ENCODE measurements around the gene BLVRB. TPM values are rescaled to one million over a fixed set of nuclear protein-coding genes. Genes with fewer than 3 reads are reported as not detected.
A peak's percentile ranks its signal among the peaks of the same experiment; 100 is the strongest.

The BLVRB gene
- total and polyA plus RNA-seq, 4 donors: 135 to 413 (median 260) TPM

DNA sequence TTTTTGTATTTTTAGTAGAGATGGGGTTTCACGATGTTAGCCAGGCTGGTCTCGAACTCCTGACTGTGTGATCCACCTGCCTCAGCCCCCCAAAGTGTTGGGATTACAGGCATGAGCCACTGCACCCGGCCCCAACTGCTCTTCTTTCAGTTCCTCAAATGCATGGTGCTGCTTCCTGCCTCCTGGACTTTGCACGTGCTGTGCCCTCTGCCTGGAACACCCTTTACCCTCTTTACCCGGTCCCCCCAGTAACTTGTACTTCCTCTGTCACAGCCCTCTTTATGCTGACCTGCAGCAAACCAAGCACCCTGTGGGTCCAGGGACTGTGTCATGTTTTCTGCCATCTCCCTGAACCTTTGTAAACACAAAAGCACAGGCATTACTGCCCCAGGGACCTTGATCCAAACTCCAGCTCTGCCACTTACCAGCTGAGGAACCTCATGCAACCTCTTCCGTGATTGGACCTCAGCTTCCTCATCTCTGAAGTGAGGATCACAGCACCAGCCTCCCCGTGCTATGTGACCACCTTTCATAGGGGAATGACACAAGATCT lies 3.8 kb downstream of the BLVRB start:
- H3K9ac ChIP-seq (ENCODE audit: insufficient read depth in 1 of 2, low read length in 2 of 2): no peak overlapping the region
- peaks cover 0 to 8% (median 0%) of the 10 kb centered on the region in 4 donors for H3K36me3 ChIP-seq (ENCODE audit: control insufficient read depth in 4 of 4, insufficient read depth in 4 of 4, low read length in 4 of 4)
- no peaks in the 10 kb centered on the region for H3K9me3 ChIP-seq (ENCODE audit: control insufficient read depth in 4 of 4, insufficient read depth in 3 of 4, low read length in 3 of 4)
- H3K4me3 ChIP-seq: no peak overlapping the region
- peaks cover 5 to 18% (median 10%) of the 10 kb centered on the region in 5 donors for H3K4me1 ChIP-seq (ENCODE audit: control insufficient read depth in 5 of 5, insufficient read depth in 5 of 5, low read length in 5 of 5)
- WGBS, 2 donors: 42 to 63% methylated on average over 7 of the region's 7 CpGs
- ATAC-seq (ENCODE audit: insufficient read depth, low FRiP score) (no peak), DNase-seq (no peak)
- peak overlapping the region in 1 of 2 donors; percentile 67 for H3K27ac ChIP-seq (ENCODE audit: low read depth in 1 of 2, low read length in 1 of 2)
- TF ChIP-seq, protein P1, sequence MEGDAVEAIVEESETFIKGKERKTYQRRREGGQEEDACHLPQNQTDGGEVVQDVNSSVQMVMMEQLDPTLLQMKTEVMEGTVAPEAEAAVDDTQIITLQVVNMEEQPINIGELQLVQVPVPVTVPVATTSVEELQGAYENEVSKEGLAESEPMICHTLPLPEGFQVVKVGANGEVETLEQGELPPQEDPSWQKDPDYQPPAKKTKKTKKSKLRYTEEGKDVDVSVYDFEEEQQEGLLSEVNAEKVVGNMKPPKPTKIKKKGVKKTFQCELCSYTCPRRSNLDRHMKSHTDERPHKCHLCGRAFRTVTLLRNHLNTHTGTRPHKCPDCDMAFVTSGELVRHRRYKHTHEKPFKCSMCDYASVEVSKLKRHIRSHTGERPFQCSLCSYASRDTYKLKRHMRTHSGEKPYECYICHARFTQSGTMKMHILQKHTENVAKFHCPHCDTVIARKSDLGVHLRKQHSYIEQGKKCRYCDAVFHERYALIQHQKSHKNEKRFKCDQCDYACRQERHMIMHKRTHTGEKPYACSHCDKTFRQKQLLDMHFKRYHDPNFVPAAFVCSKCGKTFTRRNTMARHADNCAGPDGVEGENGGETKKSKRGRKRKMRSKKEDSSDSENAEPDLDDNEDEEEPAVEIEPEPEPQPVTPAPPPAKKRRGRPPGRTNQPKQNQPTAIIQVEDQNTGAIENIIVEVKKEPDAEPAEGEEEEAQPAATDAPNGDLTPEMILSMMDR (IDR thresholded peaks at IDR 0.05; ENCODE audit: control extremely low read depth, extremely low read depth): no peak
- H3K27me3 ChIP-seq (ENCODE audit: control insufficient read depth in 3 of 3, insufficient read depth in 3 of 3, low read length in 2 of 3): peaks cover 0 to 7% (median 5%) of the 10 kb centered on the region in 3 donors

DNA sequence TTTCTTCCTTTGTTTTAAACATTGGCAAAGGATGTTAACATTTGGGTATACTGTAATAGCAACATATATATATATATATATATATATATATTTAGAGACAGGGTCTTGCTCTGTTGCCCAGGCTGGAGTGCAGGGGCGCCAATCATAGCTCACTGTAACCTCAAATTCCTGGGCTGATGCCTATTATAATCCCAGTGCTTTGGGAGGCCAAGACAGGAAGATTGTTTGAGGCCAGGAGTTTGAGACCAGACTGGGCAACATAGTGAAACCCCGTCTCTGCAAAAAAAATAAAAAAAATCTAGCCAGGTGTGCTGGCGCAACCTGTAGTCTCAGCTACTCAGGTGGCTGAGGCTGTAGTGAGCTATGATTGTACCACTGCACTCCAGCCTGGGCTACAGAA lies 5.4 kb downstream of the BLVRB start:
- Histone ChIP-seq H3K4me1 (ENCODE audit: control insufficient read depth in 5 of 5, insufficient read depth in 5 of 5, low read length in 5 of 5) (peaks cover 0 to 8% (median 5%) of the 10 kb centered on the region in 5 donors), H3K27ac (ENCODE audit: low read depth in 1 of 2, low read length in 1 of 2) (no peak overlapping the region), H3K27me3 (ENCODE audit: control insufficient read depth in 3 of 3, insufficient read depth in 3 of 3, low read length in 2 of 3) (no peaks in the 10 kb centered on the region), H3K36me3 (ENCODE audit: control insufficient read depth in 4 of 4, insufficient read depth in 4 of 4, low read length in 4 of 4) (peaks cover 0 to 10% (median 0%) of the 10 kb centered on the region in 4 donors), H3K9ac (ENCODE audit: insufficient read depth in 1 of 2, low read length in 2 of 2) (no peak overlapping the region), H3K4me3 (no peak overlapping the region), H3K9me3 (ENCODE audit: control insufficient read depth in 4 of 4, insufficient read depth in 3 of 4, low read length in 3 of 4) (no peaks in the 10 kb centered on the region)
- no peak for DNase-seq
- TF ChIP-seq, protein P1 (IDR thresholded peaks at IDR 0.05; ENCODE audit: control extremely low read depth, extremely low read depth): no peak
- 90 to 97% methylated on average over 3 of the region's 3 CpGs for WGBS, 2 donors
- no peak for ATAC-seq (ENCODE audit: insufficient read depth, low FRiP score)

DNA sequence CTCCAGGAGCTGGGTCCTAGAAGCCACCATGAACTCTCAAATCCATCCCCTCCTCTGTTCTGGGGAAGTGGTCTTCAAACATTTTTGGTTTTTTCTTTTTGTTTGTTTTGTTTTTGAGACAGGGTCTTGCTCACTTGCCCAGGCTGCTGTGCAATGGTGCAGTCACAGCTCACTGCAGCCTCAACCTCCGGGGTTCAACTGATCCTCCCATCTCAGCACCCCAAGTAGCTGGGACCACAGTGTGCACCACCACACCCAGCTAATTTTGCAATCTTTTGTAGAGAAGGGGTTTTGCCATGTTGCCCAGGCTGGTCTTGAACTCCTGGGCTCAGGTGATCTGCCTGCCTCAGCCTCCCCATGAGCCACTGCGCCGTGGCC lies 7.0 kb downstream of the BLVRB start:
- peaks cover 0 to 11% (median 0%) of the 10 kb centered on the region in 4 donors for H3K36me3 ChIP-seq (ENCODE audit: control insufficient read depth in 4 of 4, insufficient read depth in 4 of 4, low read length in 4 of 4)

More for the DNA sequence above, 7.0 kb downstream of the BLVRB start:
- Histone ChIP-seq H3K9ac (ENCODE audit: insufficient read depth in 1 of 2, low read length in 2 of 2) (no peak overlapping the region), H3K27ac (ENCODE audit: low read depth in 1 of 2, low read length in 1 of 2) (no peak overlapping the region), H3K27me3 (ENCODE audit: control insufficient read depth in 3 of 3, insufficient read depth in 3 of 3, low read length in 2 of 3) (no peaks in the 10 kb centered on the region), H3K9me3 (ENCODE audit: control insufficient read depth in 4 of 4, insufficient read depth in 3 of 4, low read length in 3 of 4) (no peaks in the 10 kb centered on the region), H3K4me1 (ENCODE audit: control insufficient read depth in 5 of 5, insufficient read depth in 5 of 5, low read length in 5 of 5) (peaks cover 0 to 3% (median 0%) of the 10 kb centered on the region in 5 donors), H3K4me3 (no peak overlapping the region)
- DNase-seq (no peak), ATAC-seq (ENCODE audit: insufficient read depth, low FRiP score) (no peak)
- TF ChIP-seq, protein P1 (IDR thresholded peaks at IDR 0.05; ENCODE audit: control extremely low read depth, extremely low read depth): no peak
- WGBS, 2 donors: 93 to 96% methylated on average over 3 of the region's 3 CpGs
